Stimulated activated CD8-positive, alpha-beta memory T cell treated with anti-CD3 and anti-CD28 coated beads, Interleukin-7, amount 100 ng/mL, for 48 hours (primary cell): ENCODE data around the gene RAET1G.
"Not testable (repeated sequence)": the region's sequence is repeated elsewhere in the genome, so short reads cannot be mapped to it uniquely, and the experiment has no call there.

Experiments used
- DNase-seq, 2 donors: peaks; one replicate each; pipeline ENCODE4 v3.0.0-alpha.2; 2020; ENCODE audit warnings: low read depth in 1 of 2; ENCODE audit errors: extremely low read depth in 1 of 2

Gene RAET1G

GRCh38 chr6:149915970-149916865, 6.7 kb downstream of the RAET1G start:
- no peak for DNase-seq

- DNase-seq = no peak
Measured at GRCh38 chr6:149913540-149914240, 9.2 kb downstream of the RAET1G start.

- DNase-seq = no peak
Measured at GRCh38 chr6:149913085-149913484, 9.8 kb downstream of the RAET1G start.

- not testable (repeated sequence) for DNase-seq
Measured at GRCh38 chr6:149912680-149913079, 10.2 kb downstream of the RAET1G start.

DNA sequence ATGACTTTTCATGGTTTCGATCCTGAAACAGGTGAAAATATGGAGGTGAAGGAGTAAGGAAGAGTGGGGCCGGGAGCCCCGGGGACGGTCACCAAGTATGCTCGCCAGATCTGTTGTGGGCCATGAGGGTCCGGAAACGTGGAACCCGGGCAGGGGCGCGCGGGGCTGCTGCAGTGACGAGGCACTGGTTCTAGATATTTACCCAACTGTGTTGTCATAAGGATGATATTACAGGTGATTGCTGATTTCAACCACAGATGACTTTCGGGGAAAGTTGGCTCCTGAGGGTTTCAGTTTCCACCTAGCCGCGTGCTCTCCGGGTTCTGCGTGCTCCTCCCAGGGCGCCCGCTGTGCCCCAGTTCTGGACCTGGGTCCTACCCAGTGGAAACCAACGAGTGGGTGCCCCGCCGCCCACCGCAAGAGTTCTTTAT, 12.2 kb downstream of the RAET1G start:
- DNase-seq = no peak

DNA sequence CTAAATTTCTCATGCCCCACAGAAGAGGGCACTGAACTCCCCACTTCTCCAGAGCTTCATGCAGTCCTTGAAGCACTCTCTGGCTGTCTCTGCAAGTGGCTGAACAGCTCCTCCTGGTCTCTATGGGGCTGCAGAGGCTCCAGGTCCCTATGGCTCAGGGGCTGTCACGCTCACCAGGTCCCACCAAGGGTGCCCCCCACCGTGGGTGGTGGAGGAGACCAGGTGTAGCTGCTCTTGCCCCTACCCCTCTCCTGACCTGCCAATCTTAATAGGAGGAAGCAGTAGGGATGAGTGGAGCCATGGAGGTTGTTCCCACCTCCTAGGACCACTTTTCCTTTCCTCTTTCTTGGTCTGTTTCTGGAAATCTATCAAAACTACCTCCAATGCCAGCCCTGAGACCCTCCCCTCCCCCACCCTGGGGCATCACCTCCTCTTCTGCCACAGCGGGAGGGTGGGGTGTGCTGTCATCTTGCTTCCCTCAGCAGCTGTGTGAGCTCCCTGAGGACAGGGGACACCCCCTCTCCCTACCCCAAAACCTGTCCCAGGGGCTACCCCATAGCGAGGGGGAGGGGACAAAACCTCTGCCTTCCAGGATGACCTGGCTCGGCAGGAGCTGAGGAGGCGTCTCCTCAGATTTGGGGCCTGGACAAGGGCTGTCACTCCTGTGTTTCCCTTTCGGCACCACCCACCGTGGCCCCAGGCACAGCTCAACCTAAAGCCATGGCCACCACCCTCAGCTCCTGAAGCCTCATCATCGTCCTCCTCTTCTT, 13.0 kb downstream of the RAET1G start:
- no peak for DNase-seq

- DNase-seq = not testable (repeated sequence)
Measured at GRCh38 chr6:149908480-149908879, 14.4 kb downstream of the RAET1G start.

DNA sequence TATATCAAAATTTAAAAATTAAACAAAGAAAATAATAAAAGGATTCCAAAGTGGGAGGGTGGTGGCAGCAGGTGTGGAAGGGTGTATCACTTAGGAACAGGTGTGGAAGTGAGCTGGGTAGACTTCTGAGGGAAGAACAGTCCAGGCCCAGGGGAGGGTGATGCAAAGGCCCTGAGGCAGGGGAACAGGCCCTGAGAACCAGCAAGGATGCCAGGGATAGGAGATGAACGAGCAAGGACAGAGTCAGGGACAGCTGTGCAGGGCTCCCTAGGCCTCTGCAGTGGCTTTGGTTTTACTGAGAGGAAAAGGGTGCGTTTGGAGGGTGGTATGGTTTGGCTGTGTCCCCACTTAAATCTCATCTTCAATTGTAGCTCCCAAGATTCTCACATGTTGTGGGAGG, 15.6 kb downstream of the RAET1G start:
- DNase-seq = no peak

- no peak for DNase-seq
Measured at GRCh38 chr6:149906405-149906804, 16.5 kb downstream of the RAET1G start.

DNA sequence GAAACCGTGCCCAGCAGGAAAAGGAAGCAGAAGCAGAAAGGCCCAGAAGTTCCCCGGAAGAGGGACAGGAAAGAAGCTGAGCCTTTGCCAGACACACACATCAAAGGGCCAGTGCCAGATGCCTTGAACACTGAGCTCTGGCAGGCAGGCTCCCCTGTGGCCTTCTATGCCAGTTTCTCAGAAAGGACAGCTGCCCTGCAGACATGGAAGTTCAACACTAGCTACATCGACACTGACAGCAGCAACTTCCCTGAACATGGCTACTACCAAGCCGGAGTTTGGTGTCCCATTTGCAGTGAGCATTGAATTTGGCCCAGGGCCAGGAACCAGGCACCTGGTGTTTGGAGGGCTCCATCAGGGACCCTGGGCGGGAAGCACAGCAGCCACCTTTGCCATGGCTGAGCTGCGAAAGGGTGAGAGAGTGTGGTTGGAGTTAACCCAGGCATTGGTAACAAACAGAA, 17.0 kb downstream of the RAET1G start:
- no peak for DNase-seq

DNA sequence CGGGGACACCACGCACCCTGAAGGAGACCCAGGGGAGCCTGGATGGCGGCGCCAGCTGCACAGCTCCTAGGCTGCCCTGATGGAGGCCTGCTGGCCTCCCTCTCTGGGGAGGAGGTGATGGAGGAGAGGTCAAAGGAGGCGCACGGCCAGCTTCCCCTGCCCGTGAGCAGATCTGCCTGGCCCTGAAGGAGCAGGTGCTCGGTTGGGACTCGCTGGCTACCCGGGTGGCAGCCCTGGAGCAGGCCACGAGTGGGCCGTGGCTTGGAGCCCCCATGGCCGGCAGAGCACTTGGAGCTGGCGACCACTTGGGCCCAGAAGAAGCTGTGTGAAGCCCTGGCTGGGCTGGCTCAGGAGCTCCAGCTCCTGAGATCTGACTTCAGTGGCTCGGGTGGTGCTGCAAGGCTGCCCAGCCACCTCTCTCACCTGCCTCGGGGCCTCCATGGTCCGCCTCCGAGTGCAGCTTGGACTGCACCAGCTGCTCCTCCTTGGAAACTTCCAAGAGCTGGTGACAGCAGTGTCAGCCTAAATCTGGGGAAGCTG, 17.5 kb downstream of the RAET1G start:
- no peak for DNase-seq

DNA sequence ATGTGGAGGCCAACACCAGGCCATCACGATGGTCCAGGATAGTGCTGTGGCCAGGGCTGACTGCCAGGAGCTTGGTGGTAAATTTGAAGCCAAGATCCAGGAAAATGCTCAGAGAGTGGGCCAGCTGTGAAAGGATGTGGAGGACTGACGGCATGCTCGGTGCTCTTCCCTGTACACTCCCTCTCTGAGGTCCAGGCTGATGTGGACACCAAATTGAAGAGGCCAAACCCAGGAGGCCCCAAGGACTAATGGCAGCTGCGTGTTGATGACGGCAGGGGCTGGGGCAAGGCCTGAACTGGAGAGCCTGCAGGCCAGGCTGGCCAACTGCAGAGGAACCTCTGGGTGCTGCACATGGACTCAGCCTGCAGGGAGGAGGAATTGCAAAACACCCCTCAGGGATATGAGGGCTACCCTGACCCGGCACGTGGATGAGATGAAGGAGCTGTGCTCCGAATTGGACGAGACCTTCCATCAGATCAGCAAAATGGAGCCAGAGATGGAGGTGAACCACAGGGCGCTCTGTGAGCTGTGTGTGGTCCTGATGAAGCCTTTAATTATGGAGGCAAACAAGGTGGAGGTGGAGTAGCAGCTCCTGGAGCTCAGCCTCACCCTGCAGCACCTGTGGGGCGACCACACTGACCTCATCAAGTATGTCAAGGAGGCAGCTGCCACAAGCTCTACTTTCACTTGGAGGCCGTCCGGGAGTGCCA, 18.1 kb downstream of the RAET1G start:
- DNase-seq = no peak

- no peak for DNase-seq
Measured at GRCh38 chr6:149903938-149904611, 18.8 kb downstream of the RAET1G start.

DNA sequence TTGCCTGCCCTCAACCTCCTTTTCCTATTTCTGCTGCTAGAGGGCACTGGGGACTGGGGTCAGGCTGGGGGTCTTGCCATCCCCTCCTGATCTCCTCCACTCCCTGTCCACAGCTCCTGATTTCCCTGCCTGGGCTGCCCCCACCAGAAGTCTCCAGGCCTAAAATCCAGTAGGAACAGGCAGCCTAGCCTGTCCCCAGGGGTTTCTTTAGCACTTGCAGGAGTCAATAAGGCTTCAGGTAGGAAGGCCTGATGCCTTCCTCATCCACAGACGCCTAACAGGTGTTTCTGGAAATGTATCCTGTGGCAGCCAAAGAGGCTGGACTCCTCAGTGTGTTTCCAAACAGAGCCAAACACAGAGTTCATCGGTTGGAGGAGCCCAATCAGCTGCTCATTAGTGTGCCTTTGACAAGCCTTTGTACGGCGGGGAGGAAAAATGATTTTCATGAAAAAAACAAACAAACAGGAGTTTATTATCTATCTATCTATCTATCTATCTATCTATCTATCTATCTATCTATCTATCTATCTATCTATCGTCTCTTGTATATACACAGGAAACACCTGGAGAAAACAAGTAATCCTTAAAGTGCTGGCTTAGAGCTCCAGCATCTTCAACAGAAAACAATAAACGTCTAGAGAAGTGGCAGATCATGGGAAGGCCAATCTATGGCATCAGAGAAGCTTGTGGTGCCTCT, 21.3 kb downstream of the RAET1G start:
- DNase-seq = no peak

DNA sequence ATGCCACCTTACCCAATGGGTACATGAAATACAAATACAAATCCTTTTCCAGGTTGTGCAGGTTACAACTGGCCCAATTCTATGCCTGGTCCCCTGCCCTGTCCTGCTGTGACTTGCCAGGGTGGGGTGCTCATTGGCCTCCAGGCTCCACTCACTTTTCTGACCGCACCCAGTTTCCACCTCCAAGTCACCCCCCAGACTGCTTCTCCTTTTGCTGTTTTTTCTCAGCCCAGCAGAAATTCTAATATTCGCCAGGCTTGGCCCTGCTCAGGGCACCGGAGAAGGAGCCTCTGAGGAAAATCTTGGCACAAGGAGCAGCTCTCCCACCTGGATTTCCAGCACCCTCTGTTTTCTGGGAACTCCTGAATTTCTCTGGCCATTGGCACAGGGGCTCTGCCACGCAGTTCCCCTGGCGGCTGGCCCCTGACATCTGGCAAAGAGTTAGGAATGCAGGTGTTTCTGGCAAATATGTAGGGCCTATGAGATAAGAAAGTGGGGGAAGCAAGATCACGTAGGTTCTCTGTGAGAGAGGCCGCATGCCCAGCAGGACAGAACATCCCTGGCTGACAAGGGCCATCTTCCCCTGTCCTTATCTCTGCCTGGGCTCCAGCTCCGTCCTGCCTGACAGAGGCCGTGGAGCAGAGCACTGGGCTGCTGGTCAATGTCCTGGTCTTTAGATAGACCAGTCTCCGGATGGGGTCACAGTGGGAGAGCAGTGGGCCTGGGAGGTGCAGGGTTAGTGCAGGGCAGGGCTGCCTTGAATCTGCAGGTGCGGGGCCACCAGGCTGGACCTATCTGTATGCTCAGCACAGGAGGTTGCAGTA, 22.1 kb downstream of the RAET1G start:
- DNase-seq = no peak

GRCh38 chr6:149899926-149900619, 22.8 kb downstream of the RAET1G start:
- no peak for DNase-seq

DNA sequence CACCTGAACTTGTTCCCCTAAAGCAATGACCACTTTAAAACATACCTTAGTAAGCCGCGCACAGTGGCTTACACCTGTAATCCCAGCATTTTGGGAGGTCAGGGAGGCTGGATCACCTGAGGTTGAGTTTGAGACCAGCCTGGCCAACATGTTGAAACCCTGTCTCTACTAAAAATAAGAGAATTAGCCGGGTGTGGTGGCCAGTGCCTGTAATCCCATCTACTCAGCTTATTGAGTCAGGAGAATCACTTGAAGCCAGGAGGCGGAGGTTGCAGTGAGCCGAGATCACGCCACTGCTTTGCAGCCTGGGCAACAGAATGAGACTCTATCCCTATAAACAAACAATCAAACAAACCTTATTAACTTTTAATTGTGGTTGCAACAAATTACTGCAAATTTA, 23.4 kb downstream of the RAET1G start:
- DNase-seq = no peak

- DNase-seq = no peak
Measured at GRCh38 chr6:149898966-149899365, 24.0 kb downstream of the RAET1G start.
